ENCODE measurements around the gene PRRT4. TPM values are rescaled to one million over a fixed set of nuclear protein-coding genes. Genes with fewer than 3 reads are reported as not detected.

PRRT4 gene
- total RNA-seq, 1 donor from 2014 or later, result 0.54 TPM

DNA sequence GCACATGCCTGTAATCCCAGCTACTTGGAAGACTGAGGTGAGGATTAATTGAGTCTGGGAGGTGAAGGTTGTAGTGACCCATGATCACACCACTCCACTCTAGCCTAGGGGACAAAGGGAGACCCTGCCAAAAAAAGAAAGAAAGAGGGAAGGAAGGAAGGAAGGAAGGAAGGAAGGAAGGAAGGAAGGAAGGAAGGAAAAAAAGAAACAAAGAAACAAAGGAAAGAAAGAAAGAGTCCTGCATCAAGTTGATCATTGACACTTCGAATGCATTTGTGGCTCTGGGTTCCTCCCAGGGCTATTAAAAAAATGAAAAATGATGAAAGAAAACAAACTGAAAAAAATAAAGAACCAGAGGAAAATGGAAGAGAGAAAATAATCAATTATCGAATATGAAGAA, 3.9 kb upstream of the PRRT4 start:
- H3K27ac Mint-ChIP-seq (ENCODE audit: unreplicated experiment), result no peak overlapping the region

GRCh38 chr7:128364166-128364870, 2.8 kb upstream of the PRRT4 start:
- no peaks in the 10 kb centered on the region for H3K9me3 Mint-ChIP-seq (ENCODE audit: unreplicated experiment)

More for the DNA sequence above, 3.9 kb upstream of the PRRT4 start:
- no peak for DNase-seq (ENCODE audit: extremely low spot score, unreplicated experiment)
- H3K36me3 Mint-ChIP-seq (ENCODE audit: unreplicated experiment), result no peaks in the 10 kb centered on the region
- TF ChIP-seq, protein P1, sequence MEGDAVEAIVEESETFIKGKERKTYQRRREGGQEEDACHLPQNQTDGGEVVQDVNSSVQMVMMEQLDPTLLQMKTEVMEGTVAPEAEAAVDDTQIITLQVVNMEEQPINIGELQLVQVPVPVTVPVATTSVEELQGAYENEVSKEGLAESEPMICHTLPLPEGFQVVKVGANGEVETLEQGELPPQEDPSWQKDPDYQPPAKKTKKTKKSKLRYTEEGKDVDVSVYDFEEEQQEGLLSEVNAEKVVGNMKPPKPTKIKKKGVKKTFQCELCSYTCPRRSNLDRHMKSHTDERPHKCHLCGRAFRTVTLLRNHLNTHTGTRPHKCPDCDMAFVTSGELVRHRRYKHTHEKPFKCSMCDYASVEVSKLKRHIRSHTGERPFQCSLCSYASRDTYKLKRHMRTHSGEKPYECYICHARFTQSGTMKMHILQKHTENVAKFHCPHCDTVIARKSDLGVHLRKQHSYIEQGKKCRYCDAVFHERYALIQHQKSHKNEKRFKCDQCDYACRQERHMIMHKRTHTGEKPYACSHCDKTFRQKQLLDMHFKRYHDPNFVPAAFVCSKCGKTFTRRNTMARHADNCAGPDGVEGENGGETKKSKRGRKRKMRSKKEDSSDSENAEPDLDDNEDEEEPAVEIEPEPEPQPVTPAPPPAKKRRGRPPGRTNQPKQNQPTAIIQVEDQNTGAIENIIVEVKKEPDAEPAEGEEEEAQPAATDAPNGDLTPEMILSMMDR (IDR thresholded peaks at IDR 0.05), result no peak
- H3K9me3 Mint-ChIP-seq (ENCODE audit: unreplicated experiment), result no peaks in the 10 kb centered on the region
- no peak overlapping the region for H3K4me3 Mint-ChIP-seq (ENCODE audit: unreplicated experiment)
- H3K27me3 Mint-ChIP-seq (ENCODE audit: unreplicated experiment), result peaks cover 68% of the 10 kb centered on the region
- H3K4me1 Mint-ChIP-seq (ENCODE audit: unreplicated experiment), result peaks cover 14% of the 10 kb centered on the region

GRCh38 chr7:128363261-128363721, 1.8 kb upstream of the PRRT4 start:
- Mint-ChIP-seq H3K27ac (ENCODE audit: unreplicated experiment) (no peak overlapping the region), H3K27me3 (ENCODE audit: unreplicated experiment) (peaks cover 67% of the 10 kb centered on the region), H3K9me3 (ENCODE audit: unreplicated experiment) (no peaks in the 10 kb centered on the region), H3K4me3 (ENCODE audit: unreplicated experiment) (no peak overlapping the region), H3K4me1 (ENCODE audit: unreplicated experiment) (peaks cover 14% of the 10 kb centered on the region), H3K36me3 (ENCODE audit: unreplicated experiment) (no peaks in the 10 kb centered on the region)
- no peak for DNase-seq (ENCODE audit: extremely low spot score, unreplicated experiment)
- TF ChIP-seq, protein P1 (IDR thresholded peaks at IDR 0.05), result no peak

More at GRCh38 chr7:128364166-128364870, 2.8 kb upstream of the PRRT4 start:
- Mint-ChIP-seq H3K27me3 (ENCODE audit: unreplicated experiment) (peaks cover 68% of the 10 kb centered on the region), H3K4me3 (ENCODE audit: unreplicated experiment) (no peak overlapping the region), H3K27ac (ENCODE audit: unreplicated experiment) (no peak overlapping the region), H3K4me1 (ENCODE audit: unreplicated experiment) (peaks cover 14% of the 10 kb centered on the region), H3K36me3 (ENCODE audit: unreplicated experiment) (no peaks in the 10 kb centered on the region)
- TF ChIP-seq, protein P1 (IDR thresholded peaks at IDR 0.05), result no peak
- no peak for DNase-seq (ENCODE audit: extremely low spot score, unreplicated experiment)

- Mint-ChIP-seq H3K27me3 (ENCODE audit: unreplicated experiment) (peaks cover 68% of the 10 kb centered on the region), H3K36me3 (ENCODE audit: unreplicated experiment) (no peaks in the 10 kb centered on the region), H3K4me1 (ENCODE audit: unreplicated experiment) (peaks cover 14% of the 10 kb centered on the region), H3K4me3 (ENCODE audit: unreplicated experiment) (no peak overlapping the region), H3K9me3 (ENCODE audit: unreplicated experiment) (no peaks in the 10 kb centered on the region), H3K27ac (ENCODE audit: unreplicated experiment) (no peak overlapping the region)
- DNase-seq (ENCODE audit: extremely low spot score, unreplicated experiment), result no peak
- TF ChIP-seq, protein P1 (IDR thresholded peaks at IDR 0.05), result no peak
Measured at GRCh38 chr7:128362670-128363069, 1.2 kb upstream of the PRRT4 start.

DNA sequence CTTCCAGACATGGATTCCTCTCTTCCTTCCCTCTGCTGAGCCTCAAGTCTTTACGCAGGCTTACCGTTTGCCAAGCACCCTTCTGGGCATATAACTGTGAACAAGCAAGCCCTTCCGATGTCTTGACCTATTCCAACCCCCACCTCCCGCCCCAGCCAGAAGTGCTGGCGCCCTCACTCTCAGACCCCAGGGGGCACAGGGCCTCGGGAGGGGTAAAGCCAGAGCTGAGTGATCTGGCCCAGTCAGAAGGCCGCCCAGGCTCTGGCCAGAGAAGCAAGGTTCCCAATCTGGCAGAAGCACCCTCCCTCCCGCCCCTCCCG, 1.2 kb downstream of the PRRT4 start:
- TF ChIP-seq, protein P1 (IDR thresholded peaks at IDR 0.05), result no peak
- Mint-ChIP-seq H3K4me3 (ENCODE audit: unreplicated experiment) (no peak overlapping the region), H3K9me3 (ENCODE audit: unreplicated experiment) (no peaks in the 10 kb centered on the region), H3K27me3 (ENCODE audit: unreplicated experiment) (peaks cover 54% of the 10 kb centered on the region), H3K27ac (ENCODE audit: unreplicated experiment) (no peak overlapping the region), H3K36me3 (ENCODE audit: unreplicated experiment) (no peaks in the 10 kb centered on the region), H3K4me1 (ENCODE audit: unreplicated experiment) (peaks cover 14% of the 10 kb centered on the region)
- DNase-seq (ENCODE audit: extremely low spot score, unreplicated experiment), result no peak
